NOMO-1 treated with dmso at 0.1 percent for 144 hours (cell line): ENCODE measurements around the gene ASB13.

Source experiments
- DNase-seq: peaks from one replicate; lab custom pipeline; 2025; ENCODE audit not compliant: unreplicated experiment; lab: John Stamatoyannopoulos, UW

ASB13 gene, protein sequence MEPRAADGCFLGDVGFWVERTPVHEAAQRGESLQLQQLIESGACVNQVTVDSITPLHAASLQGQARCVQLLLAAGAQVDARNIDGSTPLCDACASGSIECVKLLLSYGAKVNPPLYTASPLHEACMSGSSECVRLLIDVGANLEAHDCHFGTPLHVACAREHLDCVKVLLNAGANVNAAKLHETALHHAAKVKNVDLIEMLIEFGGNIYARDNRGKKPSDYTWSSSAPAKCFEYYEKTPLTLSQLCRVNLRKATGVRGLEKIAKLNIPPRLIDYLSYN

DNA sequence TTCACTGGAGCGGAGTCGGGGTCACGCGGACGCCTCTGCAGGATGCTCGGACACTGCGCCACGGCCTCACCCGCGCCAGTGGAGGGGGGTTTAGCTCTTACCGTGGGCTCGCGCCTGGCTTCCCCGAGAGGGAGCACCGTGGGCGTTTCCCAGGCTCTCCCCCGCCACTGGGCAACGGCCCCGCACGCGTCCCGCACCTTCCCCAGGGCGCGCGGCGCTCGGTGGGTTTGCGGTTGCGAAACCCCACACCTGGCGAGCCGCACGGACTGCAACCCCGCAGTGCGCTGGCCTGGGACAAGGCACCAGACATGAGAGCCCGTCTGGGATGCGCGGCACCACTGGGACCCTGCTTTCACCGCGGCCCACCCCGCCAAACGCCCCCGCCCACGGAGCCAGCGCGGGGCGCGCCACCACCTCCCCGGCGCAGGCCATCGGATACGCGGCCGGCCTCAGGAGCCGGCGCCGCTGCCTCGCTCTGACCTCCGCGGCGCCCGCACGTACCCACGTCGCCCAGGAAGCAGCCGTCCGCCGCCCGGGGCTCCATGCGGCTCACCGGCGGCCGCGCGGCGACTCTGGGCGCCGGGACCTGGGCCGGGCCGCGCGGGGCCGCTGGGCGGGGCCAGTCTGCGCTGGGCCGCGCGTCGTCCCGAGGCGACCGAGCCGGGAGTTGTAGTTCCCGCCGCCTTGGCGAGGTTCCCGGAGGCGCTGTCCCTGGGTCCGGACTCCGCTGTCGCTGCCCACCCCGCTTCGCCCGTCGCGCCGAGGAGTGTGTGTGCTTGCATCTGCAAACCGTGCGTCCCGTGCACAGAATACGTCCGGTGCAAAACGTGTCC, at the start of gene ASB13:
Gene ASB13 (minus strand): TSS at position 588 of the 833 bp plus-strand sequence. CDS start 44 bp downstream, at position 544.
- DNase-seq = peak; percentile 39

DNA sequence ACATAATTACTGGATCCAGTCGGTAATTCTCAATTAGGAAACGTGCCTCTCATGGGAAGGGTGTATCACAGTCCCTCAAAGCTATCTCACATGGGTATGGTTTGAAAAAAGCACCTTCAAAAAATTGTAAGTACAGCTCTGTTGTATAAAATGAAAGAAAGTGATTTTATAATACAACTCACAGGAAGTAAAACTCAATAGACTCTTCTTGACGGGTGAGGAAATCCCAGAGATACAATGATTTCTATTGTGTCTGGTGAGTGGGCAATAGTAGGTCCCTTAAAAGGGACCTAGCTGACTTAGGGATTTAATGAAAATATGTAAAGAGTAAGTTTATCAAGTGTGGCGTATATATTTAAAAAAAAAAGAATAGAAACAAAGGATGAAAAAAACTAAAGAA, 45.2 kb upstream of the ASB13 start:
- no peak for DNase-seq

DNA sequence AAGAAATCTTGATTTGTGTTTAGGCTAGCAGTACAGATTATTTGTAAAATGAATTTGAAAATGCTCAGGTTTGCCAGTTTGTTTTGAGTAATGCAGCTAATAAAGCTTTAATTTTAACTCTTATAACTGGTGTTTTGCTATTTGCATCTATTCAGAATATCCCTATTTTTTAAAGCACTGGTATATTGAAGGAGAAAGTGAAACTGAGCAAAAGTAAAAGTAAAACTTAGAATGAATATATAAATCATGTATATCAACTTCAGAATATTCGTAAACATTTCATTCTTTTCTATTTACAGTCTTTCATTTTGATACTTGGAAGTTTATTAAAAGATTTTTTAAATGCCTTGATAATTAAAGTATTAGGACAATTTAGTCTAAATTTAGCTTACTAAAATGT, 44.5 kb upstream of the ASB13 start:
- no peak for DNase-seq

DNA sequence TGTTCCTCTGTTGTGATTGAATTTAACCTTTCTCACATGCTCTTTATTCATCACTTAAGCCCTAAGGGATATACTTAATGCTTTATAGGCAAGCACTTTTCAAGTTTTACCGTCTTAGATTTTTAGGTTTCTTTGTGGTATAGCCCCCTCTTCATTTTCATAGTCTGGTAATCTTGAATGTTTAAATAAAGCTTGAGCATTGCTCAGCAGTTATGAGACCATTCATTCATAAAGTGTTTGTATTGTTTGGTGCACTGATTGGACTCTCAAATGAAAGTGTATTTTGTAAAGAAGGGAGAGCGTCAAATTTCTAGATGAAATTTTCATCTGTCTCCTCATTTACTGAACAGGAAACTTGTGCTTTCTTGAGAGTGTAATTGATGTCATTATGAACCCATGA, 43.5 kb upstream of the ASB13 start:
- no peak for DNase-seq

DNA sequence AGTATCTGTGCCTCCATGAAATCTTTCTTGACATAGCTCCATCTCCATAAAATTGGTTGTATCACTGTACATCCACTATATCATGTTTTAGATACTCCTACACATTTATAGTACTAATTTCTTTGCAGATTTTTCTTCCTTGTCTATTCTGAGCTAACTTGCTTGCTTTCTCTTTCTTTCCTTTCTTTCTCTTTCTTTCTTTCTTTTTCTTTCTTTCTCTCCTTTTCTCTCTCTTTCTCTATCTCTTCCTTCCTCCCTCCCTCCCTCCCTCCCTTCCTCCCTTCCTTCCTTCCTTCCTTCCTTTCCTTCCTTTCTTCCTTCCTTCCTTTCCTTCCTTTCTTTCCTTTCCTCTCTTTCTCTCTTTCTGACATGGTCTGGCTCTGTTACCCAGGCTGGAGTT, 42.0 kb upstream of the ASB13 start:
- DNase-seq = no peak

DNA sequence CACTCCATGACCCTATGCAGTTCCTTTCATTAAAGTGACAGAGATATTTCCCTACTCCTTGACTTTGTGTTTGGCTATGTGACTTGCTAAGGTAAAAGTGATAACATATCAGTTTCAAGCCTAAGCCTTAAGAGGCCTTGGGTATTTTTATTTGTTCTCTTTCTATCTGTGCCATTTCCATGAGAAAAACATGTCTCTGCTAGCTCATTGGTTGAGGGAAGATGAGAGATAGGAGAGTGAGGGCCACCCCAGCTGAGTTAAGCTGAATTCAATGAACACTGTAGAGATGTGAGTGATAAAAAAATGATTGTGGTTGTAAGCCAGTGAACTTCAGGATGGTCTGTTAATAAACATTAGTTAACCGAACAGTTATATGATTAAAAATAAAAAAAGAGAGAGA, 31.7 kb upstream of the ASB13 start:
- no peak for DNase-seq

DNA sequence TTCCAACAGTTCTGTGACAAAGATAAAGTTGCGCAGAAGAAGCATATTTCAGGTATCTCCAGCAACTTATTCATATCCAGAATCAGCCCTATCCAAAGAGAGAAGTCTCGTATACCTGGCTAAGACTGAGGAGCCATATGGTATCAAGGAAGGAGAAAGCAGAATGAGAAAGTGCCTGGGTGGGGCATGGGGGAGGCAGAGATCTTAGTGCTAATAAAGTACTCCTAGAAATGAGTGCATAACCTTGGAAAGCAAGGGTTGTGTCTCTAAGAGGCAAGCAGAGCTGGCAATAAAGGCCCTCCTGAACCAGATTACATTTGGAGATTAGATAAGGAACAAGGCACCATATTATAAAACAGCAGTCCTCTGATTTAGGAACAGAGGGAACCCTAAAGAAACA, 30.9 kb upstream of the ASB13 start:
- no peak for DNase-seq

DNA sequence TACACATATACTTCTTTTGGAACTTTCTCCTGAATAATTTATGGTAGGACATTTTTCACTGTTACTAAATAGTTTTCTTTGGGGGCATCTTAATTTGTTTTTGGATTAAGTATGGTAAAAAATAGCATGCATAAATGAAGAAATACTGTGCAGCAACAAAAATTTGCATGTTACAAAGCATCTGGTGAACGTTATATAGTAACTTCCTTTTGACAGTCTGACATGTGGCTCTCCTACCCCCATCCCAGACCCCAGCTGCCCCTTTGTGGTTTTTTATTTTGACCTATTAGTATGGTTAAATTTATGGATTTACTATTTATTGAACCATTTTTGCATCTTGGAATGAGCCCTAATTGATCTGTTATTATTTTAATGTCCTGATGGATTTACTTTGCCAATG, 28.2 kb upstream of the ASB13 start:
- DNase-seq = no peak

DNA sequence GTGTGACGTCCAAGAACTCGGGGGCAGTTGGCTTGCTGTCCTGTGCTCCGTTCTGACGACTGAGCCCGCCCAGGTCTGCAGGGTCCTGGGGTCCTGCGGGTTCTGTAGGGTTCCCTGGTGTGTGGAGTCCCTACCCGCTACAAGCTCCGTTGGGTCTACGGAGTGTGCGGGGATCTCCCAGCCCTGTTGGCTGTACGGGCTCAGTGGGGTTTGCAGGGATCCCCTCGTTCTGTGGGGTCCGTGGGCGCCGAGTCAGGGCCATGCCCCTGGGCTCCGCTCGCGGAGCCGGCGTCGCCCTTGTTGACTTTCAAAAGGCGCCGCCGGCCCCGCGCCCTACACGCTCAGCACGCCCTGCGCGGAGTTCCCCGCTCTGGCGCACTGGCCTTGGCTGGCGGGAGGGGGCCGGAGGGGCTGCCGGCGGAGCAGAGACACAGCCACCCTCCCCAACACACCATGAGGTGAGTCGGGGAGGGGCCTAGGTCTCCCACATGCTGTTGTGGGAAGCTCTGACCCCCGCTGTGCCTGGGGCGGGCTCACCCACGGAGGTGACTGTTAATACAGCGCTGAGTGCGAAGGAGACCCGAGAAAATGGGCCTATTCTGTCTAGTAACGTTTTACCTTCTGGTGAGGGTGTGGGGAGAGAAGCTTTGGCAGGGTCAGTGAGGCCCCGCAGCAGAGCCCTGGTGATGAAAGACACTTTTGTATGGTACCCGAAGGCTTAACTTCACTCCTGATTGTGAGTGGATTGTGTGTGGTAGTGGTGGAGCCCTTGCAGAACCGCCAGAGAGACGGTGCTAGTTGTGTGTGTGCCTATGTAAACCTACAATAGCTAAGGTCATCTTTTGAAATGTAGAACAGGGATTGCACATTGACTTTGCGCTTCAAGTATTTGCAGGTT, 26.3 kb upstream of the ASB13 start:
- no peak for DNase-seq

DNA sequence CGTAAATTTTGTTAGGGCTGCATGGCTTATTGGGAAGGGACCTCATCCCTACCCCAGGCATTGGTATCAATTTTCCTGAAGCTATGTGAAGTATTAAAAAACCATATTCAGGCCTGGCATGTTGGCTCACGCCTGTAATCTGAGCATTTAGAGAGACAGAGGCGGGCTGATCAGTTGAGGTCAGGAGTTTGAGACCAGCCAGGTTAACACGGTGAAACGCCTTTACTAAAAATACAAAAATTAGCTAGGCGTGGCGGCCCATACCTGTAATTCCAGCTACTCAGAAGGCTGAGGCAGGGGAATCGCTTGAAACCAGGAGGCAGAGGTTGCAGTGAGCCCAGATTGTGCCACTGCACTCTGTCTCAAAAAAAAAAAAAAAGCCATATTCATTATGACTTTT, 25.4 kb upstream of the ASB13 start:
- DNase-seq = no peak

DNA sequence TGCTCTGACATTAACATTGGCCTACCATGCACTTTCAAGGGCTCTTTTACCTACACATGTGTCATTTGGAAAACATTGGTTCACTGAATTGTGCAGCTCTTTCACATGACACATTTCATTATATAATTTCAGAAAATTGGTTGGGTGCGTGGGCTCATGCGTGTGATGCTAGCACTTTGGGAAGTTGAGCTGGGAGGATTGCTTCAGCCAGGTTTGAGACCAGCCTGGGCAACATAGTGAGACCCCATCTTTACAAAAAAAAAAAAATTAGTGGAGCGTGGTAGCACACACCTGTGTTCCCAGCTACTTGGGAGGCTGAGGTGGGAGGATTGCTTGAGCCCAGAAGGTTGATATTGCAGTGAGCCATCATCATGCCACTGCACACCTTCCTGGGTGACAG, 22.2 kb upstream of the ASB13 start:
- DNase-seq = no peak

DNA sequence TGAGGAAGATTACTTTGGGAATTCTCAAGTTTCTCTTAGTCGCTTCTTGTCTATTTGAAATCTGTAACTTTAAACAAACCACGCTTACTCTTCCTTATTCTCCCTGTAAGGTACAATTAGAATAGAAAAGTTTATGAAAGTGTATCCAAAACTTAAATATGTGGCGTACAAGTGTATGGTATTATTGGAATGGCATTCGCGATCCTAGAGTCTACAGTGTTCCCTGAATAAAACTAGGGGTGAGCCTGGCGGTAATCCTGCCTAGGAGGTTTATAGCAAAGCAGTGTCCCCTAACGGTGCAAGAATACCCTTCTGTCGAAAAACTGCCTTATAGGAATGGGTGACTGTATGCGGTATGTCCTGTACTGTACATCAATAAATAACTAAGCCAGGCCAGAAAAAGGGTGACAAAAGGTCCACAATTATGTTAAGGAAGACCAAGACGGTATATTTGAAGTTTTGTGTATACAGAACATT, 19.4 kb upstream of the ASB13 start:
- DNase-seq = no peak

DNA sequence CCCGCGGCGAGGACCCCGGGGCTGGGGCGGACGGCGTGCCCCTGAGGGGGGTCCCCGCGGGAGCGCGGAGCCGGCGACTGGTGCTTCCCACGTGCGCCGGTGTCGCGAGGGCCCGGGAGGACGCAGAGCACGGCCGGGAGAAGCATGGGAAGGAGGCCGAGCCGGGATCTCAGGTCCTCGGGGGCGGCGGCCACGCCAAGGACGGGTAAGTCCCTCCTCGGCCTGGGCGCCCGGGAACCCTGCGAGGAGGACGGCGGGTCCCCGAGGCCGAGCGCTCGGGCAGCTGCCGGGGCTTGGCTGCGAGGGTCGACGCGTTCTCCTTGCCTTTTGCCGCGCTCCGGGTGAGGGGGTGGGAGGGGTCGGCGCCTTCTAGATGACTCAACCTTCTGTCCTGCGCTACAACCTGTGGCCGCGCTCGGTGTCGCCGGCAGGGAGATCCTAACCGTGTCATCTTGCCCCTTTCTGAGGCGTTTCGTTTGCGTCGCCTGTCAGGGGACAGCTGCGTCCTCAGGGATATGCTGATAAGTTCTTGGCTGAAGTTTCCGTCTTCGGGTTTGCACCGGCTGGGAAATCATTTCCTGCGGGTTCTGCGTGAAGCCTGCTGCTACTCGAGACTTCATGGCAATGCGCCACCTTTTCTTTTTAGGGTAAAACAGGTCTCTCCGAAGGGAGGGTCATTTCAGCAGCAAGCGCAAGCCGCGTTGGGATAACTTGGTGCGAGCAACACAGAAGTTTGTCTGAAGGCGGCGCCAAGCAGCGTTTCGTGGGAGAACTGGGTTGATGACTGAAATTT, 18.8 kb upstream of the ASB13 start:
- peak; percentile 32 for DNase-seq

DNA sequence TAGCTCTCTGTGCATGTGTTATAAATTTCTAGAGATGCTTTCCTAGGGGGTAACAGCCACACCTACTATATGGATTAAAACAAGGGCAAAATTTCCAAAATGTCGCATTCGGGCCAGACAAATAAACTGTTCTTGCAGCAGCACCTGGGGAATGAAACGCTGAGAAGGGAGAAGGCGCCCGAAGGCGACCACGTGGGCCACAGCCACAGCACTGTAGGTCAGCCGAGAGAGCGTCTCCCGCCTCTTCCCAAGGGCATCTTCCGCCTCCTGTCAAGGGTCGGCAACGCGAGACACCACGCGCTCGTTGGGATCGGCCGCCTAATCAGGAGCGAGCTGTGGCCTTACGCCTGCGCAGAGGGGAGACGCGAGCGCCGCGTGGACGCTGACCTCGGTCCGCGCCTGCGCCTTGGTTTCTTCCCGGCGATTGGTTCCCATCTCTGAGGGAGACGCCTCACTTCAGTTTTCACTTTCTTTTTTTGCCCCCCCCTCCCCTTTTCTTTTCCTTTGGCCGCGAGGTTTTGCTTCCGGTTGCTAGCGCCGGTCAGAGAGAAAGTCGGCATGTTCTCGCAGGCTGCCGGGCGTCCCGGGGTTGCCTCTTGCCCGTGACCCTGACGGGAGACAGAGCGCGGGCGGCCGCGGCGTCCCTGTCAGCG, 18.0 kb upstream of the ASB13 start, which contains the start of gene TASOR2:
Gene TASOR2 (plus strand): TSS at position 521 of the 653 bp plus-strand sequence. CDS start 35,805 bp downstream, outside the sequence.
- peak; percentile 95 for DNase-seq

DNA sequence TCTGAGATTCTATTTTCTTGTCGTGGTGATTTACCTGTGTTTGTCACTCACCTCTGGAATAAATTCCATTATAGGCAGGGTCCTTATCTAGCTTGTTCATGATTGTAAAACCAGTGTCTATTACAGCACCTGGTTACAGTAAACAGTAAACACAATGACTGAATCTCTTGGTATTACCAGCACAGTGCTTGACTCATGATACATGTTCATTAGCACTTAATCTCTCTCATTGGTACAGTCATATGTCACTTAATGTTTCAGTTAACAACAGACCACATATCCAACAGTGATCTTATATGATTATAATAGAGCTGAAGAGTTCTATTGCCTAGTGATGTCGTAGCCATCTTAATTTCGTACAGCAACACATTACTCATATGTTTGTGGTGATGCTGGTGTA, 16.7 kb upstream of the ASB13 start:
- DNase-seq = no peak

DNA sequence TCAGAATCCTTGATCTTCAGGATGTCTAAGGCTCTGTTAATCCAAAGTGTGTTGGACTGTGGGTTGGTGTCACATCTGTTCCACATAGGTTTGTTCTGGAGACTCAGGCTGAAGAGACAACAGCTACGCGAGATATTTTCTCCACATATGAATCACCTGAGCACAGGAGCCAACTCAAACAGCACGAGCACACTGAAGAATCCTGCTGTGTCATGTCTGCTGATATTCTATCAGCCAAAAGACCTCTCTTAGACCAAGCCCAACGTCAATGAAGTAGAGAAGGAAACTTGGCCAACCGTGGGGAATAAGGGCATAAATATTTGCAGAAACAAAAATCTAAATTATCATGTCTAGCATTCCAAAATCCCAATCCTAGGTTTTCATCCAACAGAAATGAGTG, 15.5 kb upstream of the ASB13 start:
- DNase-seq = no peak

DNA sequence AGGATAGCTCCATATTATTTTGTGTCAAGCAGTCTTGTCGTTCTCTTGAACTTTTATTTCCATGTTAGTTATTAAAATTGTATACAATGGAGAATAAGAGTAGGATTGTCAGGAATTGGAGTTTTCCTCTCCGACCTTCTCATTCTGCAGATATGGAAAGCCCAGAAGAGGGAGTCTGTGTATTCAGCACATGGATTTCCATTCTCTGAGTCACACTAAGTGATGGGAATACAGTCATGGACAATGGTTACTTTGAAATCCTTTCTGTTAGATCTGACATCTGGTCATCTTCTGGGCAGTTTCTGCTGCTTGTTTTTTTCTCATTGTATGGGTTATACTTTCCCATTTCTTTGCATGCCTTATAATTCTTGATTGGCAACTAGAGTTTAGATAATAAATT, 13.2 kb upstream of the ASB13 start:
- DNase-seq = no peak

DNA sequence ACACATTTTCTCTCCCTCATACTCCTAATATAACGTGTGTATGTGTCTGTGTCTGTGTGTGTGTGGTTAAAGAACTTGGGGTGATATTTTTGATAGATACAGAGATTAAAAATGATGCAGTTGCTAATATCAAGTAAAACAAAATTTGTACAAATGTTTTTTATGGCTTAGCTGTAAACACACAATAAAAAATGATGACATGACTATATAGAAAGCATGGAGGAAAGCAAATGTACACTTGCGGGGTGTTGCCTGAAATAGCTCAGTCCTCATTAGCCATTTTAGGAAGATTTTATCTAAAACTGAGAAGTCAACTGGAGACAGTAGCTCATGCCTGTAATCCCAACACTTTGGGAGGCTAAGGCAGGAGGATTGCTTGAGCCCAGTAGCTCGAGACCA, 12.6 kb upstream of the ASB13 start:
- no peak for DNase-seq

DNA sequence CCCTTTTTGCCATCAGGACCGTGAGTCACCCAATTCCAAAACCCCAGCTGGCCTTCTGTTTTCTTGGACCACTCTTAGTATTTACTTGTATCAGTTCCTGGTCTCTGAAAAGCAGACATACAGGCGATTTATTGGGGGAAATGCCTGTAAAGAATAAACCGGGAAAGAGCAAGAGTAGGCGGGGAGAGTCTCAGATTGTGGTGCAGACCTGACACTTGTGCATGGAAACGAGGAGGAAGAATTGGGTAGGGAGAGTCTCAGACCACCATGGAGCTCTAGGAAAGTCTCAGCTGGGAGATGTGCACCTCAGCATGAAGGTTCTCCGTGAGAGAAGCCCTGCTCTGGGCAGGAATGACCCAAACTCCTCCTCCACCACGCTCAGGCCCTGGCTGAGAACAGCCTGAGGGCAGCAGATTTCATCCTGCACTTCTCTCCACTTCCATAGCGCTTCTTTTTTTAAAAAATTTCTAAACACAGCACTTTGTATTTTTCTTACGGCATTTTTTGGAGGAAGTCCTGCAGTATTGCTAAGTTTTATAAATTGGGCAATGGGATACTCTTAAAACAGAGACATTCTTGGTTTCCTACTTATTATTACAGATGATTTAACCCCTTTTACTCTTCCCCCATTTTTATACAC, 12.1 kb upstream of the ASB13 start:
- DNase-seq = no peak
